Astrocyte of the spinal cord (primary cell): ENCODE data around the gene PSMB5.
A peak's percentile ranks its signal among the peaks of the same experiment; 100 is the strongest.

Experiments
- DNase-seq: peaks from one replicate; pipeline ENCODE4 v3.0.0; 2011; ENCODE audit warnings: low read depth, low spot score
- H3K4me3 ChIP-seq: 2 replicates; pipeline ENCODE4 v1.5.1; 2011; ENCODE audit warnings: low read depth, mild to moderate bottlenecking, low read length, moderate library complexity
- in situ Hi-C: cut with HindIII; loops from 2 replicates; pipeline ENCODE4 v1.10.0; 2017; ENCODE audit warnings: low sequenced_read_pairs
- TF ChIP-seq, protein P1 (sequence below): IDR thresholded peaks from 2 replicates; pipeline ENCODE4 v1.5.1; 2012; ENCODE audit warnings: low read depth, mild to moderate bottlenecking, low read length, inconsistent platforms

Gene PSMB5

DNA sequence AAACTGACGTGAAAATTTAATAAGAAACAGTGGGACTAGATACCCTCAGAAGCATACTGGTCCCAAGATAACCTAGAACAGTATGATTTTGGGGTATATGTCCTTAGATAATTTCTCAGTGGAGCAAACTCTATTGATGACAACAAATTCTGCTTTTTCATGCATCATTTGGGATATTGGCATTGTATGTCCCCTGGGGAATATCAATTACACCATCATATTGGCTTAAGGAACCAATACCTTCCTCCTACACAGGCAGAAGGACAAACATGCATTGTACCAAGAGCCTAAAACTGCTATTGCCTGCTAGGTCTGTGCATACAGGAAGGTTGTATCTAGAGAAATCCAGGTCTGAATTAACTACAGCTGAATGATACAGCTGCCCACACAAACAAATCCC lies 40.2 kb upstream of the PSMB5 start:
- H3K4me3 ChIP-seq, result no peak overlapping the region
- DNase-seq, result no peak
- TF ChIP-seq, protein P1, sequence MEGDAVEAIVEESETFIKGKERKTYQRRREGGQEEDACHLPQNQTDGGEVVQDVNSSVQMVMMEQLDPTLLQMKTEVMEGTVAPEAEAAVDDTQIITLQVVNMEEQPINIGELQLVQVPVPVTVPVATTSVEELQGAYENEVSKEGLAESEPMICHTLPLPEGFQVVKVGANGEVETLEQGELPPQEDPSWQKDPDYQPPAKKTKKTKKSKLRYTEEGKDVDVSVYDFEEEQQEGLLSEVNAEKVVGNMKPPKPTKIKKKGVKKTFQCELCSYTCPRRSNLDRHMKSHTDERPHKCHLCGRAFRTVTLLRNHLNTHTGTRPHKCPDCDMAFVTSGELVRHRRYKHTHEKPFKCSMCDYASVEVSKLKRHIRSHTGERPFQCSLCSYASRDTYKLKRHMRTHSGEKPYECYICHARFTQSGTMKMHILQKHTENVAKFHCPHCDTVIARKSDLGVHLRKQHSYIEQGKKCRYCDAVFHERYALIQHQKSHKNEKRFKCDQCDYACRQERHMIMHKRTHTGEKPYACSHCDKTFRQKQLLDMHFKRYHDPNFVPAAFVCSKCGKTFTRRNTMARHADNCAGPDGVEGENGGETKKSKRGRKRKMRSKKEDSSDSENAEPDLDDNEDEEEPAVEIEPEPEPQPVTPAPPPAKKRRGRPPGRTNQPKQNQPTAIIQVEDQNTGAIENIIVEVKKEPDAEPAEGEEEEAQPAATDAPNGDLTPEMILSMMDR, result no peak
- in situ Hi-C loops, result no loop called here

DNA sequence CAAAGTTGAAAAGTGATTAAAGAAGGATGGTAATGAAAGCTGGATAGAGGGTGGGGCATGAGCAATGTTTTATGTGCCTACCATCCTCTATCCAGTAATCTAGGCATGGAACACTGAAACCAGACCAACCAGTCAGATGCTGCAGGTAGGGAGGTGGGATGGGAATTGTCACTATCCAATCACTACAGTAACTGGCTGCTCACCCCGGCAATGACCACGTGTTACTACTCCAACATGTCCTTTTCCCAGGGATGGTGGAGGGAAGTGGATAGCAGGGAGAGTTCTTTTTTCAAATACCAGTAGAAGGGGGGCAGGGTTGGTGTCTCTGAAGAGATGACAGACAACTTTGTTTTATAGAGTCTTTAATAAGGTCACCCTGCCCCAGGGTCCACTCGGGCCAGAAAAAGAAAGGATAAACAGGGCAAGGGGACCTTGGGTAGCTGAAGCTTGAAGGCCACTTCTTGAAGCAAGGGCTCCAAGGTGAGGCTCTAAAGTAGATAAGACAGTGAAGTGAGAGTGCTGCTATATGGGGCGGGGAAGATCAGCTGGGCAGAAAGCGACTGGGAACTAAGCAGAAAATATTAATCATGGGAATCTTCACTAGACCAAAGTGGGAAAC lies 37.3 kb upstream of the PSMB5 start:
- in situ Hi-C loops, result no loop called here
- no peak overlapping the region for H3K4me3 ChIP-seq
- TF ChIP-seq, protein P1, result no peak
- DNase-seq, result no peak

DNA sequence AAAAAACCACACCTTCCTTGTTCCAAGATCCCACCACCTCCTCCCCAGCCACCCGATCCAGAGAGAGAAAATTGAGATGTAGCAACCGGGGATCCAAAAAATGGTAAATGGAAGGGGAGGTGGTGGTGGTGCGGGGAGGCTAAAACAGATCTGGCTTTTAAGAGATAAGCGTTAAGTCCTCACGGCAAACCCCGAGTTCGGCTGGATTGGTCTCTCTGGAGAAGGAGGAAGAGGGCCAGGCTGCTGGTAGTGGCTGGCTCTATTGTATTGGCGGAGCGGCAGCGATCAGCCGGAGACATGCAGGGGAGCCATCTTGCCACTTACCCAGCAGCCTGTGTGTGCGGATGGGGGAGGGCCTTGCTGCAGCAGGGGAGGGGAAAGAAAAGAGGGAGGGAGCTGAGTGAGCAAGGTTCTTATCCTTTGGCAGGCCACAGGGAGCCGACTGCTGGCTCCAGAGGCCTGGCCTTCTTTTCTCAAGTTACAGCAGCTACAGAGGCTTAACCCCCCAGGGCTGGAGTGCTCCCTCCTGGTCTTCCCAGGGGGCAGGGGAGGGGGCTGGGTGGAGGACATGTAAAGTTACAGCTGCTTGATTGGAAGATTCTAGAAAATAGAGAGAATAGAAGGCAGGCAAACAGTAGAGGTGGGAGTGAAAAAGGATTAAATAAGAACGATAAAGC lies 36.7 kb upstream of the PSMB5 start:
- TF ChIP-seq, protein P1, result no peak
- in situ Hi-C loops, result no loop called here
- H3K4me3 ChIP-seq, result peak overlapping the region; percentile 95
- DNase-seq, result peak; percentile 95

DNA sequence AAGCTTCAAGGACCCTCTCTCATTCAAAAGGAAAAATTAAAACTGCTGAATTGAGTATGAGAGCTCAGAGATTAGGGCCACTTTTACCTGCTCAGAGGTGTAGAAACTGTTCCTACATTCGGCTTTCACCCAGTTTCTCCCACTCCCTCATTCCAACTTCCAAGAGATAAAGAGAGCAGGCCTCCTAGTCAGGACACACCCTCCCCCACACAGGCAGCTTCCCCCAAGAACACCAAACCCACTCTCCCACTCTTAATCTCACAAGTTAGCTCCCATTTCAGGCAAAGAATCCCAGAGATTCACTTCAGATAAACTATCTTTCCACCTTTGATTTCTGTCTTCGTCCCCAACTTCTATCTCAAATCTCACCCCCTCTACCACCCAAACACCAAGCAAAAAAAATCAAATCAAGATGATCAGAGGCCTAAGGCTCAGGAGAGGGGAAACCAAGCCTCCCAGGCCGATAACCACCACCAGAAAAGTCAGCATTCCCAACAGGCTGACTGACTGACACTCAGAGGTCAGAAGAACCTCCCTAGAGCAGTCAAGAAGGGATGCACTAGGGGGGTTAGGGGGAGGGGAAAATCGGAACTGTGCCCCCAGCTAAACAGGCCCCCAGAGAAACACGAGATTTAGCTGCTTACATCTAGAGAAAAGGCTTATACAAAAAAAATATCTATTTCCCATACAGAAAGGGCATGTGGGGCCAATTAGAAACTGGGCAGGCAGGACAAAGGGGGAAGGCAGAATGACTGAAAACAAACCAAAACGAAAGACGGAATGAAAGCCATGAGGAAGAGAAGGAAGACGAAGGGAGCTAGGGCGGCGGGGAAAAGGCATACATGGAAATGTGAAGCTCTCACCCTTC lies 35.8 kb upstream of the PSMB5 start:
- DNase-seq, result no peak
- H3K4me3 ChIP-seq, result peak overlapping the region; percentile 95
- TF ChIP-seq, protein P1, result no peak
- in situ Hi-C loops, result no loop called here

DNA sequence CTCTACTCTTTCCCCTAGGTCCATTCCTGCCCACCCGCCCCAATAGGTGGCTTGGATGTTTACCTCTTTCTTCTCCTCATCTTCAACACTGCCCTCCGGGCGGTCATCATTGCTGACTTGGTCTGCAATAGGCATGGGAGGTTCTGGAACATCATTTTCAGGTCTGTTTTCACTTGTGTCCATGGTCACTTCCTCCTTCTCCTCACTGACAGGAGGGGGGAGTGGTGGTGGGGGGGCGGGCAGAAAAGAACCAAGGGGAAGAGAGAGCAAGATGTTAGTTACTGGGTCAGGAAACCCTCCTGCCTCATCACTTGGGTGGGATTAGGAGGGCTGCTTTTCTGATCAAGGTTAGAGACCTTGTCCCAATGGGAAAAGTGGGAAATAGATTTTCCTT lies 34.7 kb upstream of the PSMB5 start:
- H3K4me3 ChIP-seq, result no peak overlapping the region
- in situ Hi-C loops, result no loop called here
- TF ChIP-seq, protein P1, result no peak

DNA sequence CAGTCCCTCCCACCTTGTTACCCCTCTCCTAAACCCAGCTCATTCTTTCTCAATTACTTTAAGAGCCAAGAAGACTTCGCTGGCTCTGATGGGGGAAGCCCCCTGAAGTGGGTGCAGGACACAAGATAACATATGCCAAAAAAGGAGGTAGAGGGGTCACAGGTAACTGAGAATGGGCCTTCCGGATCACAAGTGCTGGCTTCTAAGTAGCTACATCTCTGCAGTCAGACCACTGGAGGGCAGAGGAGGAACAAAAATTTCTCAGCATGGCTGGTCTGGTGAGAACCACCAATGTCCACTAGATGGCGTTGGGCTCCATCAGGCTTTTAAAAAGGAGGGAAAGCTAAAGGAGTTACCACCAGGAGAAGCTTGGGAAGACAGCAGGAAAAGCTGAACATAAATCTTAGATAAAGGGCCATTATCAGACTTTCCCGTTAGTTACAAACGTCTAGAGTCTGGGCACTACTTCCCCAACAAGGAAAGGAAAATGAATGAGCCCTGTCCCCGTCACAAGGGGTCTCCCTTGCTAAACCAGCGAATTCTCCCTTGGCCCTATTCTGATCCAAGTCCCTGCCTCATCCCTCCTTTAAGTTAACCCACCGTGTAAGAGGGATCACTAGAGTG lies 34.2 kb upstream of the PSMB5 start:
- in situ Hi-C loops, result no loop called here
- DNase-seq, result peak; percentile 92
- peak overlapping the region; percentile 8 for H3K4me3 ChIP-seq
- TF ChIP-seq, protein P1, result peak; percentile 99

More for the DNA sequence above, 34.7 kb upstream of the PSMB5 start:
- no peak for DNase-seq
